ENCODE measurements around the gene MYL12A. TPM values are rescaled to one million over a fixed set of nuclear protein-coding genes. Genes with fewer than 3 reads are reported as not detected.

The MYL12A gene
- total and polyA plus RNA-seq, 2 of the 8 experiments (the other 6 are each of a cell fraction or from before 2014, with no cell fraction given) = 188 to 247 TPM

DNA sequence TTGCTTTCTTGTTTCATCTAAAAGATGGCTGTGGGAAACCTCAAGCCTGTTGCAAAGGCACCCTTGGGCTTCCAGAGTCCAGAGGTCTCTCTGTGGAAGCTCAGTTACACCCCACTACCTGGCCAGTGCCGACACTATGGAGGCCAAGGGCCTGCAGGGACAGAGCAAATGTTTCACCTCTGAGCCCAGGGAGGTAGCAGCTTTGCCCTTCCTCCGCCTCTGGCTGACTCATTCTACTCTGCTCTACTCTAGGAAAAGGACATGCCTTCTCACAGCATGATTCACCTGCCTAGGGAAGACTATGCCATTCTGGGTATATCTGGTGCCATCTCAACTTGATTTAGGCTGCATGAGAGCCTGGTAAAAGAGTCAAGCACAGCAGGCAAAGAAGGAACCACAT, 40.0 kb upstream of the MYL12A start (continued):
- TF ChIP-seq GTF2F1 (IDR thresholded peaks at IDR 0.05; ENCODE audit: borderline replicate concordance, low read depth, low read length) (no peak), SP4 (IDR thresholded peaks at IDR 0.05; ENCODE audit: low read length) (no peak), POLR2AphosphoS5 (IDR thresholded peaks at IDR 0.05; ENCODE audit: low read depth, low read length) (no peak)
